BLaER1 (cell line): Measurements from ENCODE around the gene NUDT13.
"Not testable (repeated sequence)": the region's sequence is repeated elsewhere in the genome, so short reads cannot be mapped to it uniquely, and the experiment has no call there.

Experiments used
- H3K27ac ChIP-seq: shearing (Covaris generic); formaldehyde crosslinking; 2 replicates; pipeline ENCODE4 v1.8.1; 2022
- H3K27me3 ChIP-seq: shearing (Covaris generic); formaldehyde crosslinking; 2 replicates; pipeline ENCODE4 v1.8.1; 2022
- H3K36me3 ChIP-seq: shearing (Covaris generic); formaldehyde crosslinking; 2 replicates; pipeline ENCODE4 v1.8.1; 2022
- H3K4me1 ChIP-seq: shearing (Covaris generic); formaldehyde crosslinking; 2 replicates; pipeline ENCODE4 v1.8.1; 2022
- H3K4me2 ChIP-seq: shearing (Covaris generic); formaldehyde crosslinking; 2 replicates; pipeline ENCODE4 v1.8.1; 2022
- H3K4me3 ChIP-seq: shearing (Covaris generic); formaldehyde crosslinking; 2 replicates; pipeline ENCODE4 v1.8.1; 2022
- H3K9ac ChIP-seq: shearing (Covaris generic); formaldehyde crosslinking; 2 replicates; pipeline ENCODE4 v1.8.1; 2022
- H3K9me3 ChIP-seq: shearing (Covaris generic); formaldehyde crosslinking; 2 replicates; pipeline ENCODE4 v1.8.1; 2022
- H4K20me1 ChIP-seq: shearing (Covaris generic); formaldehyde crosslinking; 2 replicates; pipeline ENCODE4 v1.8.1; 2022
- Cebpa-rat ChIP-seq: shearing (Covaris generic); IDR thresholded peaks from 2 replicates; pipeline ENCODE4 v1.8.1; 2022

NUDT13 gene

DNA sequence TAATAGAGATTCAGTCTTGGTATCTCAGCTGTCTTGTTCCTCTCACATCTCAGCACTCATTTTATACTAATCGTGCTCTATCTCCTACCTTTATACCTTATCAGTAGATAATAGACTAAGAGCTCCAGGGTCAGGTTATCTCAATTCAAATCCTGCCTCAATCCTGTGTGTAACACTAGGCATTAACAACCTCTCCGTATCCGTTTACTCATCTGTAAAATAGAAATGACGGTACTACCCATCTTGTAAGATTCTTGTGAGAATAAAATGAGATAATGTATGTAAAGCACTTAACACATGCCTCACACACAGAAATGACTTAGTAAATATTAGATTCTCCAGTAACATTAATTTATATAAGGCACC, 13.0 kb upstream of the NUDT13 start:
- peak overlapping the region; percentile 88 for H3K4me3 ChIP-seq
- peaks cover 25% of the 10 kb centered on the region for H4K20me1 ChIP-seq
- peak overlapping the region; percentile 84 for H3K4me2 ChIP-seq
- H3K27me3 ChIP-seq = no peaks in the 10 kb centered on the region
- H3K27ac ChIP-seq = peak overlapping the region; percentile 86
- H3K9me3 ChIP-seq = no peaks in the 10 kb centered on the region
- peak overlapping the region; percentile 88 for H3K9ac ChIP-seq
- peaks cover 39% of the 10 kb centered on the region for H3K4me1 ChIP-seq
- TF ChIP-seq Cebpa-rat = no peak
- peaks cover 21% of the 10 kb centered on the region for H3K36me3 ChIP-seq

DNA sequence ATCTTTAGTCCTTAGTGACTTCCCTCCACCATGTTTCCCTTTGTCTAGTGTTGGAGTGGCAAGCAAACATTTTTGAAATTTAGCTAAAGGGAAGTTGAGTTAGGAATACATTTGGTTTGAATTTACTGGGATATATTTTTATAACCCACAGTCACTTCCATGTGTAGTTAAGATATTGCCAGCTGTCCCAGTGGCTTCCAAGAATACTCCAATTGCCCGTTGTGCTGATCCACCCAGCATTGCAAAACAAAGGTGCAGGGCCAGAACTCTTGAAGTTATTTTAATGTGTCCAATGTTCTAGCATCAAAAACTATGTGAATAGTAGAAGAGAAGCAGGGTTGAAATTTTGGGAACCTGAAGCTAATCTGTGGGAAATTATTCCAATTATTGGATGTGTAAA, 11.1 kb upstream of the NUDT13 start:
- no peaks in the 10 kb centered on the region for H3K9me3 ChIP-seq
- H3K27me3 ChIP-seq = no peaks in the 10 kb centered on the region
- peaks cover 22% of the 10 kb centered on the region for H3K4me1 ChIP-seq
- H3K27ac ChIP-seq = no peak overlapping the region
- no peak for TF ChIP-seq Cebpa-rat
- H3K36me3 ChIP-seq = peaks cover 26% of the 10 kb centered on the region
- no peak overlapping the region for H3K4me3 ChIP-seq
- H3K9ac ChIP-seq = no peak overlapping the region
- peaks cover 8% of the 10 kb centered on the region for H4K20me1 ChIP-seq
- no peak overlapping the region for H3K4me2 ChIP-seq

DNA sequence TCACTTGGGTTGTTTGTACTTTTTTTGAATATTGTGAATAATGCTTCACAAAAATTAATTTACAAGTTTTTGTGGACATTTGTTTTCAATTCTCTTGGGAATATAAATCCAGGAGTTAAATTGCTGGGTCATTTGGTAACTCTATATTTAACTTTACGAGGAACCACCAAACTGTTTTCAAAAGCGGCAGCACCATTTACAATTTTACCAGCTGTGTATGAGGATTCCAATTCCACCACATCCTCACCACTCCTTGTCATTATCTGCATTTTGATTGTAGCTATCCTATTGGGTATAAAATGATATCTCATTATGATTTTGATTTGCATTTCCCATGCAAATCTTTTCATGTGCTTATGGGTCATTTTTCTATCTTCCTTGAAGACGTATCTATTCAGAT, 4.0 kb upstream of the NUDT13 start:
- Histone ChIP-seq H3K36me3 (peaks cover 26% of the 10 kb centered on the region), H3K27me3 (no peaks in the 10 kb centered on the region), H3K9ac (no peak overlapping the region), H3K4me1 (peaks cover 6% of the 10 kb centered on the region), H3K4me2 (no peak overlapping the region), H3K27ac (no peak overlapping the region), H3K4me3 (no peak overlapping the region), H3K9me3 (peaks cover 13% of the 10 kb centered on the region), H4K20me1 (no peaks in the 10 kb centered on the region)
- TF ChIP-seq Cebpa-rat = no peak

DNA sequence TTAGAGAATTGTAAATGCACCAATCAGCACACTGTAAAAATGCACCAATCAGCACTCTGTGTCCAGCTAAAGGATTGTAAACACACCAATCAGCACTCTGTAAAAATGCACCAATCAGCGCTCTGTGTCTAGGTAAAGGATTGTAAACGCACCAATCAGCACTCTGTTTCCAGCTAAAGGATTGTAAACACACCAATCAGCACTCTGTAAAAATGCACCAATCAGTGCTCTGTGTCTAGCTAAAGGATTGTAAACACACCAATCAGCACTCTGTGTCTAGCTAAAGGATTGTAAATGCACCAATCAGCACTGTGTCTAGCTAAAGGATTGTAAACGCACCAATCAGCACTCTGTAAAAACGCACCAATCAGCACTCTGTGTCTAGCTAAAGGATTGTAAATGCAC, 1.0 kb upstream of the NUDT13 start:
- peaks cover 13% of the 10 kb centered on the region for H3K9me3 ChIP-seq

DNA sequence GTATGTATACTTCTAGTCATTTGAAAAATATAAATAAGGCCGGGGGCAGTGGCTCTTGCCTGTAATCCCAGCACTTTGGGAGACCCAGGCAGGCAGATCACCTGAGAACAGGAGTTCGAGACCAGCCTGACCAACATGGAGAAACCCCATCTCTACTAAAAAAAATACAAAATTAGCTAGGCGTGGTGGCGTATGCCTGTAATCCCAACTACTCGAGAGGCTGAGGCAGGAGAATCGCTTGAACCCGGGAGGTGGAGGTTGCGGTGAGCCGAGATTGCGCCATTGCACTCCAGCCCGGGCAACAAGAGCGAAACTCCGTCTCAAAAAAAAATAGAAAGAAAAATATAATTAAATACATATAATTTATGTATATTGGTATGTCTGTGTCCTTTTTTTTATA, 1.8 kb downstream of the NUDT13 start:
- peak overlapping the region; percentile 85 for H3K4me2 ChIP-seq
- H3K4me3 ChIP-seq, H4K20me1 ChIP-seq, H3K27me3 ChIP-seq: not testable (repeated sequence)
- peak overlapping the region; percentile 76 for H3K27ac ChIP-seq
- H3K9ac ChIP-seq = peak overlapping the region; percentile 81; the same call in 1 of the 2 replicates
- H3K9me3 ChIP-seq = peaks cover 13% of the 10 kb centered on the region
- H3K4me1 ChIP-seq = peaks cover 40% of the 10 kb centered on the region
- peaks cover 23% of the 10 kb centered on the region for H3K36me3 ChIP-seq

More for the DNA sequence above, 1.0 kb upstream of the NUDT13 start:
- not testable (repeated sequence) for H3K27ac ChIP-seq, H3K27me3 ChIP-seq, H3K4me2 ChIP-seq, H3K4me3 ChIP-seq, H3K9ac ChIP-seq, H4K20me1 ChIP-seq
- Histone ChIP-seq H3K4me1 (peaks cover 15% of the 10 kb centered on the region), H3K36me3 (peaks cover 14% of the 10 kb centered on the region)

DNA sequence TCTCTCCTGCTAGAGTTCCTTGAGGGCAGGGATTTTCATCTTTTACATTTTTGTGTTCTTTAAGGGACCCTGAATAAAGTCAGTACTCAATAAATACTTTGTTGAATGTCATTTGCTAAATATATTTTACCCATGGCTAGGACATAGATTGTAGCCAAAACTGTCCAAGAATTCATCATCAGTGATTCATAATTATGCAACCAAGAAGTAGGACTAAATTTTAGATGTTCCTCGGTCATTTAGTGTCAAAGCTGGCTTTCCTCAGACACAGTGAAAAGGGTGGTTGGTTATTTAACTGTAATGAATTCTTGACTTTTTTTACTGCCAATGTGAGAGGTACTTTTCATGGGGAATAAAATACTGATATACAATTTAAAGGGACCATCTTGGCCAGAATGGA, 3.3 kb downstream of the NUDT13 start:
- H3K36me3 ChIP-seq = peaks cover 22% of the 10 kb centered on the region
- H3K27me3 ChIP-seq = no peaks in the 10 kb centered on the region
- no peak overlapping the region for H3K9ac ChIP-seq
- H3K27ac ChIP-seq = no peak overlapping the region
- peaks cover 13% of the 10 kb centered on the region for H3K9me3 ChIP-seq
- H3K4me3 ChIP-seq = no peak overlapping the region
- H3K4me1 ChIP-seq = peaks cover 55% of the 10 kb centered on the region
- H4K20me1 ChIP-seq = no peaks in the 10 kb centered on the region
- no peak for TF ChIP-seq Cebpa-rat
- no peak overlapping the region for H3K4me2 ChIP-seq

DNA sequence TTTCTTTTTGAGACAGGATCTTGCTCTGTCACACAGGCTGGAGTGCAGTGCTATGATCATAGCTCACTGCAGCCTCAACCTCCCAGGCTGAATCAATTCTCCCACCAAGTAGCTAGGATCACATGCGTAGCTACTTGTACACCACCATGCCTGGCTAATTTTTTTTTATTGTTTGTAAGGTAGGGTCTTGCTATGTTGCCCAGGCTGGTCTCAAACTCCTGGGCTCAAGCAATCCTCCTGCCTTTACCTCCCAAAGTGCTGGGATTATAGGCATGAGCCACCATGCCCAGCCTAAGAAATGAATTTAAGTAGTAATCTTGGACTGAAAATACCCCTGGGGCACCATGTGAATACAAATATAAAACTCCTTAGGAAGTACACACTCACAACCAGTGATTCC, 5.8 kb downstream of the NUDT13 start:
- H3K27me3 ChIP-seq = no peaks in the 10 kb centered on the region
- no peak overlapping the region for H3K9ac ChIP-seq
- no peak overlapping the region for H3K4me3 ChIP-seq
- H3K36me3 ChIP-seq = peaks cover 17% of the 10 kb centered on the region
- peaks cover 68% of the 10 kb centered on the region for H3K4me1 ChIP-seq
- H4K20me1 ChIP-seq = no peaks in the 10 kb centered on the region
- no peaks in the 10 kb centered on the region for H3K9me3 ChIP-seq
- H3K4me2 ChIP-seq = peak overlapping the region; percentile 28
- H3K27ac ChIP-seq = no peak overlapping the region
- no peak for TF ChIP-seq Cebpa-rat

DNA sequence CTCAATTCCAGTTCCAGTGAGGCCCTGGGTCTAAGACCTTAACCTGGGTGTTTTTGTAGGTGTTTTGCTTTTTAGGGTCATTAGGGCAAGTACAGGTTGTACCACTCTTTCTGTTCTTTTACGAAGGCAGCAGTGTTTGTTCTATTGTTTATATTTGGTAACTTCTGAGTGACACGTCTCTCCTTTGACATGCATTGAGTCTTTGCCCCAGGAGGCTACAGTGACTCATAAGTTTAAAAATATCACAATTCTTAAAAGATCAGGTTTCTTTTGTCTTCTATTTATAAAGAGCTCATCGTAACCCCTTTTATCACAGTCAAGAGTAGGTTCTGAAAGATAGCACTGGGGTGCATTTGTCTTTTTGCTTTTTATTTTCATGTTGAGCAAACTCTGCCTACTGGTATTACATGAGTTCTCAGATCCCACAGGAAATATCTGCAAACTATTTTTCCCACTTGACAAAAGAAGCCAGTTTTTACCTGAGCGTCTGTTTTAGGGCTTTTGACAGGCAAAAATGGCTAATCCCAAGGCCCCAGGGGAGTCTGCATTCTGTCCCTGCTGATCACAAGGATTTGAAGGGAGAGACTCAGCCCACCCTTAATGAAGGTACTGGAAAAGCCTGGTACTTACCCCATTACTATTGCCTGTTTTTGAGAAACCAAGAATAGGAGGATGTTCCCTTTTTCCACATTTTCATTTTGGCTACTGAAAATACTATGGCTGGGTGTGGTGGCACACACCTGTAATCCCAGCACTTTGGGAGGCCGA, 7.9 kb downstream of the NUDT13 start:
- peak overlapping the region; percentile 75 for H3K9ac ChIP-seq
- no peak for TF ChIP-seq Cebpa-rat
- no peaks in the 10 kb centered on the region for H3K27me3 ChIP-seq
- peak overlapping the region; percentile 51 for H3K4me3 ChIP-seq
- peak overlapping the region; percentile 87 for H3K4me2 ChIP-seq
- H3K27ac ChIP-seq = peak overlapping the region; percentile 86
- peaks cover 34% of the 10 kb centered on the region for H3K36me3 ChIP-seq
- peaks cover 56% of the 10 kb centered on the region for H3K4me1 ChIP-seq
- no peaks in the 10 kb centered on the region for H4K20me1 ChIP-seq
- H3K9me3 ChIP-seq = no peaks in the 10 kb centered on the region

DNA sequence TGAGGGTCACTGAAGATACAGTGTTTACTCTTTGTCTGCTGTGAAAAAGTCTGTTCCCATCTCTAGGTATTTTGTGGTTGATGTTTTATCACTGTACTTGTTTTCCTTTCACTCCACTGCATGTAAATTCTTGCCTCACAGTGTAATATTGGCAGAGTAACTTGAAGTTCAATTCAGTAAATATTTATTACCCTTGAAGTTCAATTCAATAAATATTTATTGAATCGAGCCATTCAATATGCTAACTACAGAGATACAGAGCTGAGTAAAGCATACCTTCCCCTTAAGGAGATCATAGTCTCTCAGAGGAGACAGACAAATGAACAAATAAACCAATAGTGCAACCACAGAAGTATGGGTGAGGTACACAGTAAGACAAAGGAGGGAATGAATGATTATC, 9.2 kb downstream of the NUDT13 start:
- H3K4me2 ChIP-seq = peak overlapping the region; percentile 87; the same call in 1 of the 2 replicates
- no peak for TF ChIP-seq Cebpa-rat
- H3K4me3 ChIP-seq = no peak overlapping the region
- no peaks in the 10 kb centered on the region for H3K9me3 ChIP-seq
- peaks cover 47% of the 10 kb centered on the region for H3K36me3 ChIP-seq
- no peaks in the 10 kb centered on the region for H4K20me1 ChIP-seq
- H3K9ac ChIP-seq = no peak overlapping the region
- H3K4me1 ChIP-seq = peaks cover 56% of the 10 kb centered on the region
- H3K27me3 ChIP-seq = no peaks in the 10 kb centered on the region
- peak overlapping the region; percentile 86 for H3K27ac ChIP-seq

DNA sequence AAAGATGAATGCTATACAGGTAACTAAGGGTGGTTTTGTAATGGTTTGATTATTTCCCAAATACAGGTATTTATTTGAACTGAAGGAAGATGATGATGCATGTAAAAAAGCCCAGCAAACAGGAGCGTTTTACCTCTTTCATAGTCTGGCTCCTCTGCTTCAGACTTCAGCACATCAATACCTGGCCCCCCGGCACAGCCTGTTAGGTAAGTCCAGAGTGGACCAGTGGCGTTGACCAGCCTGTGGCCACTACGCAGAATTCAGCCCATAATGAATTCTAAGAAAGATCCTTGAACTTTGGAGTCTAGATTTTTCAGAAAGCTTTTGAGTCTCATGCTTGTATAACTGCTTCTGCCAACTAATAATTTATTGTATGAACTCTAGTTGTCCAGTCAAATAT, 9.7 kb downstream of the NUDT13 start:
- Histone ChIP-seq H3K9ac (no peak overlapping the region), H3K4me1 (peaks cover 52% of the 10 kb centered on the region), H3K4me3 (no peak overlapping the region), H3K4me2 (0 out of 2 replicates have a peak overlapping the region, but pooled peaks have one; percentile 87), H3K27me3 (no peaks in the 10 kb centered on the region), H4K20me1 (no peaks in the 10 kb centered on the region), H3K9me3 (no peaks in the 10 kb centered on the region), H3K27ac (peak overlapping the region; percentile 86; the same call in 1 of the 2 replicates), H3K36me3 (peaks cover 45% of the 10 kb centered on the region)
- TF ChIP-seq Cebpa-rat = no peak

DNA sequence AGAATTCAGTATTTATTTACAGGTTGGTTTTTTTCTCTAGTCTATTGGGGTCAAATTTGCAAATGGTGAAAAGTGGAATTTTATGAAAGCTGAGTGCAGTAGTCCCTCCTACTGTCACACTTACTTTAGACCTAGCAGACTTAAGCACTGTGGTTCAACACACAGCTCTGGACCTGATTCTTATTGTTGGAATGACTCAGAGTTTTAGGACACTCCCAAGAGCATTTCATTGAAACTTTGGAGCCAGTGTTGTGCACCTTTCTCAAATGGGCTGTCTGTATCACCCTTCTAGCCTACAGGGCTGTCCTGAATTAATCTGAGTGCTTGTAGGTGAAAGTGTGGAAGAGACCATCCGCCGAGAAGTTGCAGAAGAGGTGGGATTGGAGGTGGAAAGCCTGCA, 16.1 kb downstream of the NUDT13 start:
- no peaks in the 10 kb centered on the region for H3K27me3 ChIP-seq
- H3K9me3 ChIP-seq = no peaks in the 10 kb centered on the region
- peaks cover 85% of the 10 kb centered on the region for H3K36me3 ChIP-seq

More for the DNA sequence above, 16.1 kb downstream of the NUDT13 start:
- no peak overlapping the region for H3K27ac ChIP-seq
- H3K9ac ChIP-seq = no peak overlapping the region
- TF ChIP-seq Cebpa-rat = no peak
- peaks cover 10% of the 10 kb centered on the region for H3K4me1 ChIP-seq
- H3K4me2 ChIP-seq = no peak overlapping the region
- H4K20me1 ChIP-seq = no peaks in the 10 kb centered on the region
- no peak overlapping the region for H3K4me3 ChIP-seq
